Lower leg skin (tissue), 4 donors: ENCODE measurements around the gene DGCR6. TPM values are rescaled to one million over a fixed set of nuclear protein-coding genes. Genes with fewer than 3 reads are reported as not detected.
A peak's percentile ranks its signal among the peaks of the same experiment; 100 is the strongest.
"Not testable (repeated sequence)": the region's sequence is repeated elsewhere in the genome, so short reads cannot be mapped to it uniquely, and the experiment has no call there.

Experiments
- DNase-seq, 2 donors: peaks; one replicate each; pipeline ENCODE4 v3.0.0-alpha.2; 2019; ENCODE audit warnings: low spot score in 2 of 2
- H3K4me3 ChIP-seq: fragments of 200-600 bp; sonication (generic); 2 replicates; pipeline ENCODE4 v1.5.1; 2017; ENCODE audit warnings: mild to moderate bottlenecking, low read depth; ENCODE audit not compliant: poor library complexity, severe bottlenecking
- POLR2A ChIP-seq, 2 donors: fragments of 450-650 bp; IDR thresholded peaks; one replicate each; pipeline ENCODE4 v1.6.1; 2016 to 2017; ENCODE audit warnings: antibody characterized with exemption in 2 of 2, mild to moderate bottlenecking in 1 of 2, moderate library complexity in 1 of 2
- WGBS, 2 donors: methylation state at CpG; one replicate each; pipeline ENCODE4 v1.1.5; 2018; 5-methylcytosine and 5-hydroxymethylcytosine counted together
- intact Hi-C: fragments of 100-400 bp; cut with DNase I; formaldehyde crosslinking; loops from one replicate; pipeline ENCODE4 v1.15.0; 2023; ENCODE audit warnings: low total_unique reads
- total RNA-seq, 4 donors: library from RNA; depleted of rRNA; stranded (reverse); fragments of >200 nt; gene quantifications; one replicate each; pipeline ENCODE4 v1.1.0, GENCODE V29; 2016
- TF ChIP-seq, protein P1 (sequence below), 3 donors: fragments of 450-650 bp; IDR thresholded peaks; one replicate each; pipeline ENCODE4 v1.5.1; 2016; ENCODE audit warnings: antibody characterized with exemption in 3 of 3, mild to moderate bottlenecking in 3 of 3, moderate library complexity in 2 of 3

DGCR6 gene
- total RNA-seq, 4 donors from 2014 or later = 2.4 to 7.4 (median 5.5) TPM

DNA sequence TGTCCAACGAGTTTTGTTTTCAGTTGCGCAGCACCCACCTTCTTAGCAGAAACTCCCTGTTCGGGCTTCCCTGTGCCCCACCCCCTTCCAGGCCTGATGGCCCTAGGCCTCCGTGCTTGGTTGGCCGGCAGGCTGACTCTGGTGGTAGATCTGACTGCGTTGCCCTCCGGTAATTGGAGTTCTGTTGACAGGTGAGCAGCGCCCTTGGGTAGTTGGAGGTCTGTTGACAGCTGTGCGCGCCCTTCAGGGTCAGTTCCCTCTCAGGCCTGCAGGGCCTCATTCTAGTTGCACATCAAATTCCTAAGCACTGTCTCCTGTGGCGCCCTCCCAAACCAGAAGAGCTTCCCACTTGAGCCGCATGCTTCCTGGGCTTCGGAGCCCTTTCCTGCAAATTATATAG is 776 bp downstream of the DGCR6 start:
- H3K4me3 ChIP-seq = no peak overlapping the region
- no peak for TF ChIP-seq POLR2A (IDR thresholded peaks at IDR 0.05)
- TF ChIP-seq, protein P1, sequence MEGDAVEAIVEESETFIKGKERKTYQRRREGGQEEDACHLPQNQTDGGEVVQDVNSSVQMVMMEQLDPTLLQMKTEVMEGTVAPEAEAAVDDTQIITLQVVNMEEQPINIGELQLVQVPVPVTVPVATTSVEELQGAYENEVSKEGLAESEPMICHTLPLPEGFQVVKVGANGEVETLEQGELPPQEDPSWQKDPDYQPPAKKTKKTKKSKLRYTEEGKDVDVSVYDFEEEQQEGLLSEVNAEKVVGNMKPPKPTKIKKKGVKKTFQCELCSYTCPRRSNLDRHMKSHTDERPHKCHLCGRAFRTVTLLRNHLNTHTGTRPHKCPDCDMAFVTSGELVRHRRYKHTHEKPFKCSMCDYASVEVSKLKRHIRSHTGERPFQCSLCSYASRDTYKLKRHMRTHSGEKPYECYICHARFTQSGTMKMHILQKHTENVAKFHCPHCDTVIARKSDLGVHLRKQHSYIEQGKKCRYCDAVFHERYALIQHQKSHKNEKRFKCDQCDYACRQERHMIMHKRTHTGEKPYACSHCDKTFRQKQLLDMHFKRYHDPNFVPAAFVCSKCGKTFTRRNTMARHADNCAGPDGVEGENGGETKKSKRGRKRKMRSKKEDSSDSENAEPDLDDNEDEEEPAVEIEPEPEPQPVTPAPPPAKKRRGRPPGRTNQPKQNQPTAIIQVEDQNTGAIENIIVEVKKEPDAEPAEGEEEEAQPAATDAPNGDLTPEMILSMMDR (IDR thresholded peaks at IDR 0.05) = no peak
- DNase-seq = peak; percentile 13 to 42
- intact Hi-C loops = no loop called here
- WGBS, 2 donors = no CpG with 5 or more reads among the region's 13 CpGs

GRCh38 chr22:18909556-18909955 is 3.4 kb downstream of the DGCR6 start:
- TF ChIP-seq, protein P1 (IDR thresholded peaks at IDR 0.05) = no peak
- TF ChIP-seq POLR2A (IDR thresholded peaks at IDR 0.05) = no peak
- DNase-seq = peak; percentile 8 to 53
- intact Hi-C loops = no loop called here
- H3K4me3 ChIP-seq = no peak overlapping the region
- no CpG with 5 or more reads among the region's 5 CpGs for WGBS, 2 donors

DNA sequence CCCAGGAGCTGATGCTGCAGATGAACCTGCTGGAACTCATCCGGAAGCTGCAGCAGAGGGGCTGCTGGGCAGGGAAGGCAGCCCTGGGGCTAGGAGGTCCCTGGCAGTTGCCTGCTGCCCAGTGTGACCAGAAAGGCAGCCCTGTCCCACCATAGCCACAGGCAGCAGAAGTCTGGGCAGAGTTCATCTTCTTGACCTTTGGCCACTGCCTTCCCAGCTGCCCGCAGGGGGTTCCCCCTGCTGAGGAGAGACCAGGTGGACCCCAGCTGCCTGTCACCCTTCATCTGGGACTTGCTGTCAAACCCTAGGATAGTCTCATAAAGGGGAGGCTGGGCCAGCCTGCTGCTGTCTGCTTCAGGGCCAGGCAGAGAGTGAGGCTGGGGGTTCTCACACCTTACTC is 5.4 kb downstream of the DGCR6 start:
- DNase-seq, H3K4me3 ChIP-seq, intact Hi-C loops: not testable (repeated sequence)
- no CpG with 5 or more reads among the region's 2 CpGs for WGBS, 2 donors

- DNase-seq, H3K4me3 ChIP-seq, intact Hi-C loops: not testable (repeated sequence)
- WGBS, 2 donors = no CpG with 5 or more reads among the region's 10 CpGs
These were observed 6.3 kb downstream of the DGCR6 start for GRCh38 chr22:18912264-18912946.

DNA sequence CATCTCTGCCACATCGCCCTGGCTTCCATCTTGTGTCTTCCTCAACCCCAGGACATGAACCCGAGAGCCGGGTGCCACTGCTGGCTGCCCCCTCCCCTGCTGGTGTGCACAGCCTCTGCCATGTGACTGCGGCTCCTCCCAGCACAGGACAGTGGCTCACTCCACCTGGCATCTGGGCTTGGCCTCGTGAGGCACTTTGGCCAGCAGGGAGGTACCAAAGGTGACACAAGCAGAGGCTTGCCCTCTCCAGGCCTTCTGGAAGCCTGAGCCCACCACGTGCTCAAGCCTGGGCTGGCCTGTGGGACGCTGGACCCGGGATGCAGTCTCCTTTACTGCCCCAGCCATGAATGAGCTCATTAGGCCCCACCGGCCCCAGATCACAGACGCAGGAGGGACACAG is 8.4 kb downstream of the DGCR6 start:
- WGBS, 2 donors = no CpG with 5 or more reads among the region's 10 CpGs
- H3K4me3 ChIP-seq, DNase-seq, intact Hi-C loops: not testable (repeated sequence)

- intact Hi-C loops, DNase-seq: not testable (repeated sequence)
- WGBS, 2 donors = no CpG with 5 or more reads among the region's 9 CpGs
These were observed 9.4 kb downstream of the DGCR6 start for GRCh38 chr22:18915550-18915949.

DNA sequence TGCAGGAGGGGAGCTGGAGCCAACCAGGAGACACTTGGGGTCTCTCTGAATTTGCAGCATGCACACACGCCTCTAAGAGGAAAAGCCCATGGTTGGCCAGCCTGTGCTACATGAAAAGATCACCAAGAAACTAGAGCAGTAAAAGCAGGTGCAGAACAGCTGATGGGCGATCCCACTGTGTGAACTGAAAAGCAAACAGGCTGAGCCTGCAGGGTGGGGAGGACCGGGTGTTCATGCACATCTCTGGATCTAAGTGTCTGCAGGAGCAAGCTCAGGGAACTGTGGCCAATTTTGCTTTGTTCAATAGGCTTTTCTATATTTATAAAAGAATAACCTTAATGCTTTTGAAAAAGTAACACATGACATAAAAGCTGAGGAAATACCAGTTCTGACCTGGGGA is 11.7 kb downstream of the DGCR6 start:
- peak in 1 of 2 donors; percentile 4 for DNase-seq
- H3K4me3 ChIP-seq, intact Hi-C loops: not testable (repeated sequence)
- WGBS, 2 donors = 0 to 21% methylated on average over 1 to 2 of the region's 3 CpGs

More at GRCh38 chr22:18915550-18915949, 9.4 kb downstream of the DGCR6 start:
- H3K4me3 ChIP-seq = not testable (repeated sequence)

DNA sequence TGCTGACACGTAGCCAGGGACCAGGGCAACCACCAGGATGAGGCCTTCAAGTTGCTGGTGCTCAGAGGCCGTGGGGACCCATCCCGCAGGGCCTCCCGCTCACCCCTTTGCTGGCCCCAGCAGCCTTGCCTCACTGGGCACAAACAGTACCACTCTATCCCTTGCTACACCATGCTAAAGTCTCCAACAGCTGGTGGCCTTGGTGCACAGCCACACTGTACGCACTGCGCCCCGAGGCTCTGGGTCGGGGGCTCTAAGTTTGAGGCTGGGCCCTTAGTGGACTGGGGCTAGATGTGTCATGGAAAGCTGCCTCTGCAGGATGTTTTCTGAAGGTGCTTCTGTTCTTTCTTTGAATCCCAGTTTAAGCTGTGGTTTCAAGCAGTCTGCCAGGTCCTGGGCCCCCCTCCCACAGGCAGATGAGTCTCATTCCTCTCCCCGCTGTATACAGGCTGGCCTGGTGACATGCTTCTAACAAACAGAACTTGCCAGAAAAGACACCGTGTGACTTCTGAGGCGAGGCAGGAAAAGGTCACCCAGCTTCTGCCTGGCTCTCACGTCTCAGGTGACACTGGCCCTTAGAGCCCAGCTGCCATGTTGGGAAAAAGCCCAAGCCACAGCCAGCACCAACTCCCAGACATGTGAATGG is 14.3 kb downstream of the DGCR6 start:
- DNase-seq, H3K4me3 ChIP-seq, intact Hi-C loops: not testable (repeated sequence)
- WGBS, 2 donors = no CpG with 5 or more reads among the region's 12 CpGs
